RWPE1 (cell line): ENCODE results near the gene GPR61.
A peak's percentile ranks its signal among the peaks of the same experiment; 100 is the strongest.

ENCODE experiments used
- CTCF ChIA-PET: fragments of 350-600 bp; sonication (Branson Sonifier 250); formaldehyde crosslinking; extraction: SDS; loops from one replicate; lab custom pipeline; 2021; lab: Yijun Ruan, JAX
- POLR2A ChIA-PET: fragments of 400-600 bp; formaldehyde crosslinking; extraction: SDS; loops from one replicate; lab custom pipeline; 2020; ENCODE audit warnings: antibody characterized with exemption; ENCODE audit not compliant: low non-redundant PET; lab: Yijun Ruan, JAX
- DNase-seq: peaks from one replicate; pipeline ENCODE4 v3.0.0; 2012; ENCODE audit warnings: low spot score
- H3K27ac ChIP-seq: fragments of 450-650 bp; 2 replicates; pipeline ENCODE4 v1.5.1; 2017
- TF ChIP-seq, protein P1 (sequence below): fragments of 450-650 bp; conservative IDR thresholded peaks from 2 replicates; pipeline ENCODE4 v1.5.1; 2017; ENCODE audit warnings: low read depth, mild to moderate bottlenecking

Gene GPR61

GRCh38 chr1:109499661-109500536, 39.8 kb upstream of the GPR61 start:
- CTCF ChIA-PET: interaction anchor here (0.6 to 4.7 kb wide), 5 partner anchors 9 to 46 kb away, joined by 3 to 53 read pairs (median 4); no protein-coding TSS in a partner anchor
- peak overlapping the region; percentile 19; the same call in 1 of the 2 replicates for H3K27ac ChIP-seq
- DNase-seq: no peak
- POLR2A ChIA-PET: no interaction called here
- TF ChIP-seq, protein P1, sequence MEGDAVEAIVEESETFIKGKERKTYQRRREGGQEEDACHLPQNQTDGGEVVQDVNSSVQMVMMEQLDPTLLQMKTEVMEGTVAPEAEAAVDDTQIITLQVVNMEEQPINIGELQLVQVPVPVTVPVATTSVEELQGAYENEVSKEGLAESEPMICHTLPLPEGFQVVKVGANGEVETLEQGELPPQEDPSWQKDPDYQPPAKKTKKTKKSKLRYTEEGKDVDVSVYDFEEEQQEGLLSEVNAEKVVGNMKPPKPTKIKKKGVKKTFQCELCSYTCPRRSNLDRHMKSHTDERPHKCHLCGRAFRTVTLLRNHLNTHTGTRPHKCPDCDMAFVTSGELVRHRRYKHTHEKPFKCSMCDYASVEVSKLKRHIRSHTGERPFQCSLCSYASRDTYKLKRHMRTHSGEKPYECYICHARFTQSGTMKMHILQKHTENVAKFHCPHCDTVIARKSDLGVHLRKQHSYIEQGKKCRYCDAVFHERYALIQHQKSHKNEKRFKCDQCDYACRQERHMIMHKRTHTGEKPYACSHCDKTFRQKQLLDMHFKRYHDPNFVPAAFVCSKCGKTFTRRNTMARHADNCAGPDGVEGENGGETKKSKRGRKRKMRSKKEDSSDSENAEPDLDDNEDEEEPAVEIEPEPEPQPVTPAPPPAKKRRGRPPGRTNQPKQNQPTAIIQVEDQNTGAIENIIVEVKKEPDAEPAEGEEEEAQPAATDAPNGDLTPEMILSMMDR: peak; percentile 29

GRCh38 chr1:109500941-109501381, 38.7 kb upstream of the GPR61 start:
- ChIA-PET CTCF (interaction anchor here (0.5 to 4.7 kb wide), 2 partner anchors 31 to 432 kb away, joined by 3 to 53 read pairs; no protein-coding TSS in a partner anchor), POLR2A (no interaction called here)
- no peak for DNase-seq
- TF ChIP-seq, protein P1: no peak
- H3K27ac ChIP-seq: no peak overlapping the region

- no peak overlapping the region for H3K27ac ChIP-seq
- ChIA-PET CTCF (interaction anchor here (0.7 kb wide), 1 partner anchor 31 kb away, joined by 3 read pairs; no protein-coding TSS in a partner anchor), POLR2A (no interaction called here)
- no peak for DNase-seq
- TF ChIP-seq, protein P1: no peak
Measured at GRCh38 chr1:109501644-109502363, 37.9 kb upstream of the GPR61 start.

DNA sequence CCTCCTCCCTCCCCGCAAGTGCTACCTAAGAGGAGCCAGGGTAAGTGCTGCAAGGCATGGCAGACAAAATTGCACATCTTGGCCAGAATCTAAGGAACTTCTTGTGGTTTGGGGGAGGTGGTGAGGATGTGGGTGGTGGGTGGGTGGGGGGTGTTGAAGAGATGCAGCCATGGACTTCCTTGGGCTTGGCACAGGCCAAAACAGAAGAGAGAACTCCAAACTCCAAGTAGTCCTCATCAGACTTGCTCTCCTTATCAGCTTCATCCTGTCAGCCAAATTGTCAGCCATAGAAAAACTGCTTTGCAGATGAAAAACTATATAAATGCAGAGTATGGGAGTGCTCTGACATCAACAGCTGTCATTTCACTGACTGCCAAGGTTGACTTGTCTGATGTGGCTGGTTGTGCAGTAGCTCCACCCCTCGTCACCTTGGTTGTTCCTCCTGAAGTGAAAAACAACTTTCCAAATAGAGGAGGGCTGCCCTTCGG, 37.3 kb upstream of the GPR61 start:
- H3K27ac ChIP-seq: no peak overlapping the region
- no peak for DNase-seq
- ChIA-PET POLR2A (no interaction called here), CTCF (interaction anchor here (0.7 kb wide), 1 partner anchor 31 kb away, joined by 3 read pairs; no protein-coding TSS in a partner anchor)
- TF ChIP-seq, protein P1: no peak

DNA sequence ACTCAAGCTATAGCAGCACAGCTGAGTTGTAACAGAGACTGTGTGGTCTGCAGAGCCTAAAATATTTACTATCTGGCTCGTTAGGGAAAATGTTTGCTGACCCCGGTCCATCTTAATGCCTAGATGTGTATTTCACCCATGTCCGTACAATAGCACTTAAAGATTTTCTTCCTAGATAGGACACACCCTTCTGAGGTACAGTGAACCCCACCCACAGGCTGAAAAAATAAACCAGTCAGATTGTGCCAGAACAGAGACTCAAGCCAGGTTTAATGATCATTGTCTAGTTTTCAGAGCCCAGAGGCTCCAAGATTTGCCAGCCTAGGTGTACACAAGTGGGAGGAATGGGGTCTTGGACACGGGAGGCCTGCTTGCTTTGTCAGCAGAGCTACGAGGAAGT, 35.7 kb upstream of the GPR61 start:
- ChIA-PET POLR2A (no interaction called here), CTCF (interaction anchor here (0.6 to 6.9 kb wide), 2 partner anchors 28 to 110 kb away, joined by 4 to 41 read pairs; no protein-coding TSS in a partner anchor)
- TF ChIP-seq, protein P1: no peak
- no peak for DNase-seq
- no peak overlapping the region for H3K27ac ChIP-seq

GRCh38 chr1:109504974-109505373, 34.7 kb upstream of the GPR61 start:
- POLR2A ChIA-PET: no interaction called here
- TF ChIP-seq, protein P1: no peak
- no peak for DNase-seq
- CTCF ChIA-PET: interaction anchor here (0.6 to 6.9 kb wide), 3 partner anchors 12 to 27 kb away, joined by 3 to 41 read pairs (median 3); no protein-coding TSS in a partner anchor
- H3K27ac ChIP-seq: no peak overlapping the region
